HG03103 (cell line): ENCODE data around the gene BUD31.
"Not testable (repeated sequence)": the region's sequence is repeated elsewhere in the genome, so short reads cannot be mapped to it uniquely, and the experiment has no call there.

Experiments used
- ATAC-seq: cut with Tn5 transposase; IDR thresholded peaks from one replicate; pipeline ENCODE4 v1.9.1; 2021; ENCODE audit warnings: low read depth; ENCODE audit not compliant: unreplicated experiment

BUD31 gene

GRCh38 chr7:99424932-99425730 lies 16.4 kb downstream of the BUD31 start:
- ATAC-seq: no peak

- ATAC-seq: no peak
Observed at GRCh38 chr7:99428972-99429566, 20.3 kb downstream of the BUD31 start.

GRCh38 chr7:99429756-99430155 lies 21.0 kb downstream of the BUD31 start:
- no peak for ATAC-seq

- ATAC-seq: not testable (repeated sequence)
Observed at GRCh38 chr7:99431756-99432540, 23.2 kb downstream of the BUD31 start.

- no peak for ATAC-seq
Observed at GRCh38 chr7:99433158-99433557, 24.4 kb downstream of the BUD31 start.

- no peak for ATAC-seq
Observed at GRCh38 chr7:99437946-99438572, 29.3 kb downstream of the BUD31 start.

- ATAC-seq: peak; percentile 88
Observed at GRCh38 chr7:99438573-99439480, 30.1 kb downstream of the BUD31 start, which contains the start of the genes CPSF4 and PTCD1. Gene CPSF4, plus strand, starts transcription at chr7:99438943. Its CDS starts 140 bp downstream, at chr7:99439083. Gene PTCD1, minus strand, starts transcription at chr7:99438798. Its CDS starts 3,556 bp downstream, at chr7:99435242.

- ATAC-seq: no peak
Observed at GRCh38 chr7:99440195-99440594, 31.4 kb downstream of the BUD31 start.

- no peak for ATAC-seq
Observed at GRCh38 chr7:99446096-99446495, 37.3 kb downstream of the BUD31 start.

GRCh38 chr7:99447943-99448342 lies 39.2 kb downstream of the BUD31 start:
- no peak for ATAC-seq

GRCh38 chr7:99448855-99449254 lies 40.1 kb downstream of the BUD31 start:
- ATAC-seq: no peak

GRCh38 chr7:99449326-99449725 lies 40.6 kb downstream of the BUD31 start:
- ATAC-seq: no peak

GRCh38 chr7:99451936-99452335 lies 43.2 kb downstream of the BUD31 start:
- ATAC-seq: no peak

- no peak for ATAC-seq
Observed at GRCh38 chr7:99452541-99452940, 43.8 kb downstream of the BUD31 start.

GRCh38 chr7:99453105-99453504 lies 44.3 kb downstream of the BUD31 start:
- ATAC-seq: no peak

GRCh38 chr7:99455874-99456273 lies 47.1 kb downstream of the BUD31 start:
- no peak for ATAC-seq

GRCh38 chr7:99456288-99456687 lies 47.5 kb downstream of the BUD31 start:
- no peak for ATAC-seq

GRCh38 chr7:99457050-99457649 lies 48.4 kb downstream of the BUD31 start:
- no peak for ATAC-seq
